Measurements from ENCODE around the gene BRD3. TPM values are rescaled to one million over a fixed set of nuclear protein-coding genes. Genes with fewer than 3 reads are reported as not detected.

The BRD3 gene
- total RNA-seq, 6 donors from 2014 or later = 20.2 to 87.7 (median 44.3) TPM

DNA sequence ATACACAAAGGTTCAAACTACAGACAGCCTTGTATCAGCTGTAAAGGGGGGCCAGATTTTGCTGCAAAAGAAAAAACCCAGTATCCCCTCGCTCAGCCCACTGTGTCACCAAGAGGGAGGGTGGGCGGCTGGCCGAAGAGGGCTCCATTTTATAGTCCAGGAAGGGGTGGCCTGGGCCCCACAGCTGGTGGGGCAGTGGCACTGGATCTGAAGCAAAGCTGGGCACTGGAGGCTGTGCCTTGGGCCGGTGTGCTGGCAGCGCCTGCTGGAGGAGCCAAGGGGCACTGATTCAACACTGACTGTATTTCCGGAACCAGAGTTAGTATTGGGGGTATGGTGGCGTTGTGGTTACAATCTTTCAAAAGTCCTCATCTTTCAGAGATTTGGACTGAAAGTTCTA, 9.1 kb downstream of the BRD3 start:
- H3K36me3 ChIP-seq = no peaks in the 10 kb centered on the region
- no peaks in the 10 kb centered on the region for H3K9me3 ChIP-seq
- no peaks in the 10 kb centered on the region for H3K27me3 ChIP-seq
- TF ChIP-seq POLR2AphosphoS5 (IDR thresholded peaks at IDR 0.05) = no peak
- TF ChIP-seq EP300 (IDR thresholded peaks at IDR 0.05) = no peak
- no peak for TF ChIP-seq POLR2A (IDR thresholded peaks at IDR 0.05)
- TF ChIP-seq, protein P1, sequence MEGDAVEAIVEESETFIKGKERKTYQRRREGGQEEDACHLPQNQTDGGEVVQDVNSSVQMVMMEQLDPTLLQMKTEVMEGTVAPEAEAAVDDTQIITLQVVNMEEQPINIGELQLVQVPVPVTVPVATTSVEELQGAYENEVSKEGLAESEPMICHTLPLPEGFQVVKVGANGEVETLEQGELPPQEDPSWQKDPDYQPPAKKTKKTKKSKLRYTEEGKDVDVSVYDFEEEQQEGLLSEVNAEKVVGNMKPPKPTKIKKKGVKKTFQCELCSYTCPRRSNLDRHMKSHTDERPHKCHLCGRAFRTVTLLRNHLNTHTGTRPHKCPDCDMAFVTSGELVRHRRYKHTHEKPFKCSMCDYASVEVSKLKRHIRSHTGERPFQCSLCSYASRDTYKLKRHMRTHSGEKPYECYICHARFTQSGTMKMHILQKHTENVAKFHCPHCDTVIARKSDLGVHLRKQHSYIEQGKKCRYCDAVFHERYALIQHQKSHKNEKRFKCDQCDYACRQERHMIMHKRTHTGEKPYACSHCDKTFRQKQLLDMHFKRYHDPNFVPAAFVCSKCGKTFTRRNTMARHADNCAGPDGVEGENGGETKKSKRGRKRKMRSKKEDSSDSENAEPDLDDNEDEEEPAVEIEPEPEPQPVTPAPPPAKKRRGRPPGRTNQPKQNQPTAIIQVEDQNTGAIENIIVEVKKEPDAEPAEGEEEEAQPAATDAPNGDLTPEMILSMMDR (IDR thresholded peaks at IDR 0.05) = no peak
- no peak overlapping the region for H3K27ac ChIP-seq
- WGBS, 2 donors = 83 to 87% methylated on average over 7 of the region's 7 CpGs
- H3K4me3 ChIP-seq = no peak overlapping the region
- ATAC-seq (ENCODE audit: low FRiP score in 2 of 2) (no peak), DNase-seq (peak in 1 of 2 donors; percentile 67)
- peaks cover 67 to 93% (median 76%) of the 10 kb centered on the region in 4 donors for H3K4me1 ChIP-seq

GRCh38 chr9:134057751-134058701, 9.8 kb downstream of the BRD3 start:
- no peak overlapping the region for H3K4me3 ChIP-seq
- H3K9me3 ChIP-seq = no peaks in the 10 kb centered on the region
- ATAC-seq (ENCODE audit: low FRiP score in 2 of 2) (no peak), DNase-seq (peak in 1 of 2 donors; percentile 57)
- no peak for TF ChIP-seq POLR2A (IDR thresholded peaks at IDR 0.05)
- H3K36me3 ChIP-seq = peaks cover 0 to 4% (median 3%) of the 10 kb centered on the region in 4 donors
- peak overlapping the region in 1 of 4 donors; percentile 28 for H3K27ac ChIP-seq
- no peaks in the 10 kb centered on the region for H3K27me3 ChIP-seq
- H3K4me1 ChIP-seq = peaks cover 64 to 86% (median 75%) of the 10 kb centered on the region in 4 donors
- WGBS, 2 donors = 65 to 84% methylated on average over 9 to 27 of the region's 28 CpGs

DNA sequence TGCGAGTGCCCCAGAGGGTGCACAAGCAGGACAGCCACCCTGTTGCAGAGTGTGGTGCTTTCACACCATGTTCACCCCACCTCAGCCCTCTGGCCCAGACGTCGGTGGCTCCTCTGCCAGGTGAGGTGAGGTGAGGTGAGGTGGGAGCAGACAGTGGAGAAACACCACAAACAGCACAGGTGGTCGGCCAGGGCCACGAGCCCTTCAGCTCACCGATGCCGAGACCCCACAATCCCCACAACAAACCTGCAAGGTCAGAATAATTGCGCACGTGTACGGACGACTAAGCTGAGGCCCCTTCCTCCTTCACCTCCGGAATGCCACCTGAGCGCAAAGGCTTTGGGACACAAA, 10.5 kb downstream of the BRD3 start:
- WGBS, 2 donors = 79 to 87% methylated on average over 9 to 13 of the region's 13 CpGs
- H3K4me1 ChIP-seq = peaks cover 57 to 78% (median 68%) of the 10 kb centered on the region in 4 donors
- no peaks in the 10 kb centered on the region for H3K27me3 ChIP-seq
- no peaks in the 10 kb centered on the region for H3K9me3 ChIP-seq
- ATAC-seq (ENCODE audit: low FRiP score in 2 of 2) = no peak
- peaks cover 0 to 12% (median 11%) of the 10 kb centered on the region in 4 donors for H3K36me3 ChIP-seq
- DNase-seq = peak in 1 of 2 donors; percentile 46
- peak overlapping the region in 2 of 4 donors; percentile 28 to 71 for H3K27ac ChIP-seq
- H3K4me3 ChIP-seq = no peak overlapping the region
- TF ChIP-seq, protein P1 (IDR thresholded peaks at IDR 0.05) = no peak
- TF ChIP-seq POLR2A (IDR thresholded peaks at IDR 0.05) = no peak

- H3K9me3 ChIP-seq = no peaks in the 10 kb centered on the region
- peak in 1 of 2 donors; percentile 71 for DNase-seq
- no peak for ATAC-seq (ENCODE audit: low FRiP score in 2 of 2)
- 73 to 80% methylated on average over 13 to 23 of the region's 23 CpGs for whole genome bisulfite sequencing, 2 donors
- peaks cover 51 to 72% (median 63%) of the 10 kb centered on the region in 4 donors for H3K4me1 ChIP-seq
- peak overlapping the region; percentile 54 to 71 (median 60) for H3K27ac ChIP-seq
- TF ChIP-seq POLR2A (IDR thresholded peaks at IDR 0.05) = no peak
- TF ChIP-seq, protein P1 (IDR thresholded peaks at IDR 0.05) = no peak
- H3K36me3 ChIP-seq = peaks cover 3 to 18% (median 14%) of the 10 kb centered on the region in 4 donors
- no peak overlapping the region for H3K4me3 ChIP-seq
- H3K27me3 ChIP-seq = no peaks in the 10 kb centered on the region
These were observed 11.1 kb downstream of the BRD3 start for GRCh38 chr9:134056483-134057306.

DNA sequence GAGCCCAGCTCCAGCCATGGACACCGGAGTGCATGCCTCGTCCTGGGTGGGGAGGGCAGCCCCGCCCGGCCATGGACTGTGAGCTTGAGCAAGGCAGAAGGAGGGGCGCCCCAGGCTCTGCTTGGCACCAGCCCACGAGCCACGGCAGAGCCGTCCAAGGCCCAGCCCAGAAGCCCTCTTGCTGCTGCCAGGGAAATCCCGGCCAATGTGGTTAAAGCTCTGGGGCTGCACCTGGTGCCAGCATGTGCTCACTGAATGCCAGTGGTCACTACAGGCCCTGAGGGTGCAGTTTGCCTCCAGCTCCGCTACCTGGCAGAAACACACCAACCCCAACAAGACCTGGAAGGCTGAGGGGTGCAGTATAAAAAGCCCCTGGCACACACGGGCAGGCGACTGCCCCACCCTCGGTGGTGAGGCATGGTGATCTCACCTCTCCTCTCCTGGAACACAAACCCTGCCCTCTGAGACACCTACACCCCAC, 11.8 kb downstream of the BRD3 start:
- no peak for TF ChIP-seq EP300 (IDR thresholded peaks at IDR 0.05)
- TF ChIP-seq, protein P1 (IDR thresholded peaks at IDR 0.05) = peak in 2 of 6 experiments; percentile 5 to 20
- peak; percentile 80 to 88 for ATAC-seq (ENCODE audit: low FRiP score in 2 of 2)
- DNase-seq = peak; percentile 91 to 94
- no peaks in the 10 kb centered on the region for H3K9me3 ChIP-seq
- H3K36me3 ChIP-seq = peaks cover 3 to 25% (median 21%) of the 10 kb centered on the region in 4 donors
- no peaks in the 10 kb centered on the region for H3K27me3 ChIP-seq
- H3K4me1 ChIP-seq = peaks cover 44 to 66% (median 57%) of the 10 kb centered on the region in 4 donors
- H3K27ac ChIP-seq = peak overlapping the region; percentile 54 to 71 (median 60)
- no peak overlapping the region for H3K4me3 ChIP-seq
- 19 to 32% methylated on average over 9 to 13 of the region's 13 CpGs for WGBS, 2 donors
